Measurements from ENCODE around the gene RELB. TPM values are rescaled to one million over a fixed set of nuclear protein-coding genes. Genes with fewer than 3 reads are reported as not detected.
A peak's percentile ranks its signal among the peaks of the same experiment; 100 is the strongest.

Gene RELB
- total RNA-seq, 4 donors from 2014 or later: 1.4 to 16.5 (median 10.6) TPM

DNA sequence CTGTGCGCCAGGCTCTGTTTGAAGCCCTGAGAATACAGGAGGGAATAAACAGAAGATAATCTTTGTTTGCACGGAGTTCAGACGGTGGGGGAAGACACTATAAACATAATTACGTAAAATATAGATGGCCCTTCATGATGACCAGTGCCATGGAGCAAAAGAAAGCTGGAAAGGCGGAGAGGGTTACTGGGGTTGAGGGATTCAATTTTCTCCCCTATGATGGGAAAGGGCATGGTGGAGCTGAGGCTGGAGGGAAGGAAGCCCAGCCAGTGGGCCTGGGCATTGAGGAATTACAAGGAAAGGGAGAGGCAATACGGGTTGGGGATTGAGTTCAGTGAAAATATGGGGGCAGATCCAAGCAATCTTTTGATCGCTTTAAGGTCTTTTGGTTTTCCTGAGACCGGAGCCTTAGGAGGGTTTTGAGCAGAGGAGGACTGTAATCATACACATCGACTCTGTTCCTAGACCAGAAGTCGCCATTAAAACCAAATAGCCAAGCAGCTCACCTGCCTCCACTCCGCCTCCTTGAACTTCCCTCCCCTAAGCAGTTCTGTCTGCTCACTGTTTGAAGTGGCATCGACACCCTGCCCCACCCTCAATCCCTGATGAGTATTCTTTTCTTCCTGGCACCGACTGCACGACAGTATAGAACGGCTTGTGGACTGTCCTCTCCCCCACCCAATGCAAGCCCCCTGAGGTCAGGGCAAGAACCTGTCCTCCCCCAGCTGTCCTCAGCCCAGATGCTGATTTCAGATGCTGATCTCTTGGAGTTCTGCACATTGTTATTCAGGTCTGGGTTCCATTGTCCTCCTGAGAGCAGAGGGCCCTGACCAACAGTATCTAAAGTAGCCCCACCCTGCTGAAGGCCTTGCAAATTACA, 75.8 kb downstream of the RELB start:
- 54% methylated on average over 15 of the region's 15 CpGs for WGBS
- H3K4me3 ChIP-seq: peak overlapping the region; percentile 68
- peak overlapping the region; percentile 83 for H3K27ac ChIP-seq
- H3K27me3 ChIP-seq: no peaks in the 10 kb centered on the region
- DNase-seq (ENCODE audit: low spot score in 2 of 2): no peak
- no peak for TF ChIP-seq POLR2AphosphoS5 (IDR thresholded peaks at IDR 0.05)
- no peak for TF ChIP-seq POLR2A (IDR thresholded peaks at IDR 0.05)
- no peak for TF ChIP-seq EP300 (IDR thresholded peaks at IDR 0.05)
- no peak for TF ChIP-seq CTCF (IDR thresholded peaks at IDR 0.05)
- peaks cover 64% of the 10 kb centered on the region for H3K4me1 ChIP-seq
- H3K36me3 ChIP-seq: peaks cover 12% of the 10 kb centered on the region
- no peaks in the 10 kb centered on the region for H3K9me3 ChIP-seq

DNA sequence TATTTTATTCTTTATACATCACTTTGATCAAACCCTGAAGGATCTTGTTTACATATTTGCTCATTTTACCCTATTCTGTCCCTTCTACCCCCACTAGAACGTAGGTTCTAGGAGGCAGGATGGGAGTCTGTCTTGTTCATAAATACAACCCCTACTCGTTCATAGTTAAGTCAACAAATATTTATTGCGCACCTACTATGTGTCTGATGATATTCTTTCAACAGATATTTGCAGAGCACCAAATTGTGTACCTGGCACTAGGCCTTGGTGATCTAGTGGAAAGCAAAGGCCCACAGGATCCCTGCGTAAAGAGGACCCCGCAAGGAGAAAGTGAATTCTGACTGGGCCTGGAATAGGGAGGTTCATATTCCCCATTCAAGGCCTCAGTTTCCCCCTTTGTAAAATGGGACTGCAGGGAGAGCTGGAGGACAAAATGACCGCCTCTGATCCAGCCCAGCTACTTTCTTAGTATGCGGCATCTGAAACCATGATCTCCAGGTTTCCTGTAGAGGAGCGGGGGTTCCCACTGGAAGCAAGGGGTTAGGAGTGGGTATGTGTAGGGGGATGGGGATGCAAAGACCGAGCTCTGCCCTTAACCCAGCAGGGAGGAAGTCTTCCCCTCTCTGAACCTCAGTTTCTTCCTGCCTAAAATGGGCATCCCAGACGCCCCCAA, 77.3 kb downstream of the RELB start:
- Histone ChIP-seq H3K27me3 (no peaks in the 10 kb centered on the region), H3K9me3 (no peaks in the 10 kb centered on the region), H3K4me1 (peaks cover 54% of the 10 kb centered on the region), H3K36me3 (peaks cover 11% of the 10 kb centered on the region), H3K27ac (peak overlapping the region; percentile 82), H3K4me3 (peak overlapping the region; percentile 92)
- DNase-seq (ENCODE audit: low spot score in 2 of 2): no peak
- WGBS: 54% methylated on average over 10 of the region's 10 CpGs
- TF ChIP-seq EP300 (IDR thresholded peaks at IDR 0.05) (no peak), POLR2AphosphoS5 (IDR thresholded peaks at IDR 0.05) (no peak), POLR2A (IDR thresholded peaks at IDR 0.05) (no peak), CTCF (IDR thresholded peaks at IDR 0.05) (no peak)

- Histone ChIP-seq H3K36me3 (peaks cover 12% of the 10 kb centered on the region), H3K27ac (peak within 1 kb of the TSS; percentile 82), H3K9me3 (no peaks in the 10 kb centered on the region), H3K4me1 (peaks cover 54% of the 10 kb centered on the region), H3K4me3 (peak within 1 kb of the TSS; percentile 92), H3K27me3 (no peaks in the 10 kb centered on the region)
- peak in 1 of 2 donors; percentile 89 for DNase-seq (ENCODE audit: low spot score in 2 of 2)
- WGBS: under 1% methylated on average over 22 of the region's 61 CpGs
- TF ChIP-seq POLR2AphosphoS5 (IDR thresholded peaks at IDR 0.05) (peak in 1 of 3 donors; percentile 78), POLR2A (IDR thresholded peaks at IDR 0.05) (peak in 1 of 2 donors; percentile 28), CTCF (IDR thresholded peaks at IDR 0.05) (no peak), EP300 (IDR thresholded peaks at IDR 0.05) (no peak)
Measured at GRCh38 chr19:45079063-45079910, 78.0 kb downstream of the RELB start, which contains the start of gene GEMIN7. Gene GEMIN7 (plus strand): TSS chr19:45079260. CDS start chr19:45090115, 10,855 bp downstream.

DNA sequence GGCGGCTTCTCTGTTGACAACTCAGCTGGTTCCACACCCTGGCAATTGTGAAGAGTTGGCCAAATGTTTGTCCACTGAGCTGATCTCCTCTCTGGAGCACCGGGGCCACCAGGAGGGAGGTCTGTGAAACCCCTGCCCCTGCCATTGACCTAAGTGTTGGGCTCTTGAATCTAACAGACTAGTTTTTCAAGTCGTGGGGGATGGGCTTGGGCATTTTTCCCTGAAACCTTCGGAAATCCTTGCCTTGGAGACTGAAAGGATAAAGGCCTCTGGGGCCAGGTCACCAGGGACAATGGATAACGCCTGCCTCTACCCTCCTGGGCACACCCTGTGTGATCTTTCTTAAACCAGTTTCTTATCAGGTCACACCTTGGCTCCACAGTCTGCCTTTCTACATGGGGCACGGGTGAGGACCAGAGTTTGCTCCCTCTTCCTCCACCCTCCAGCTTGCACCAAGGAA, 78.7 kb downstream of the RELB start:
- Histone ChIP-seq H3K27me3 (no peaks in the 10 kb centered on the region), H3K4me3 (peak overlapping the region; percentile 92), H3K36me3 (peaks cover 17% of the 10 kb centered on the region), H3K27ac (peak overlapping the region; percentile 82), H3K9me3 (no peaks in the 10 kb centered on the region), H3K4me1 (peaks cover 49% of the 10 kb centered on the region)
- no peak for DNase-seq (ENCODE audit: low spot score in 2 of 2)
- no peak for TF ChIP-seq CTCF (IDR thresholded peaks at IDR 0.05)
- no peak for TF ChIP-seq POLR2AphosphoS5 (IDR thresholded peaks at IDR 0.05)
- no peak for TF ChIP-seq EP300 (IDR thresholded peaks at IDR 0.05)
- TF ChIP-seq POLR2A (IDR thresholded peaks at IDR 0.05): no peak
- 2% methylated on average over 6 of the region's 6 CpGs for WGBS

Data from suprapubic skin (tissue), 4 donors.